ENCODE measurements around the gene TMEM38B. TPM values are rescaled to one million over a fixed set of nuclear protein-coding genes. Genes with fewer than 3 reads are reported as not detected.

The TMEM38B gene
- polyA plus RNA-seq, 4 donors = 2.9 to 44.6 (median 10.2) TPM

- Histone ChIP-seq H3K27ac (ENCODE audit: low read depth in 1 of 3, low read length in 2 of 3) (no peak overlapping the region), H3K27me3 (ENCODE audit: control insufficient read depth in 3 of 3, insufficient read depth in 3 of 3, low read length in 3 of 3) (peaks cover 0 to 10% (median 0%) of the 10 kb centered on the region in 3 donors), H3K4me1 (ENCODE audit: control insufficient read depth in 3 of 3, insufficient read depth in 2 of 3, low read depth in 1 of 3, low read length in 2 of 3) (peaks cover 0 to 6% (median 0%) of the 10 kb centered on the region in 3 donors), H3K9me3 (ENCODE audit: control insufficient read depth in 2 of 2, insufficient read depth in 1 of 2, low read depth in 1 of 2, low read length in 1 of 2) (no peaks in the 10 kb centered on the region), H3K4me3 (ENCODE audit: low read depth in 1 of 3, low read length in 3 of 3) (no peak overlapping the region), H3K36me3 (ENCODE audit: control insufficient read depth in 3 of 3, insufficient read depth in 2 of 3, low read depth in 1 of 3, low read length in 3 of 3) (no peaks in the 10 kb centered on the region)
- FAIRE-seq = no peak
- DNase-seq = no peak
- WGBS, 3 donors = 14 to 39% (median 26%) methylated on average over 2 of the region's 2 CpGs
Observed at GRCh38 chr9:105690742-105691141, 3.6 kb upstream of the TMEM38B start.

- Histone ChIP-seq H3K36me3 (ENCODE audit: control insufficient read depth in 3 of 3, insufficient read depth in 2 of 3, low read depth in 1 of 3, low read length in 3 of 3) (no peaks in the 10 kb centered on the region), H3K27me3 (ENCODE audit: control insufficient read depth in 3 of 3, insufficient read depth in 3 of 3, low read length in 3 of 3) (peaks cover 0 to 10% (median 0%) of the 10 kb centered on the region in 3 donors), H3K4me1 (ENCODE audit: control insufficient read depth in 3 of 3, insufficient read depth in 2 of 3, low read depth in 1 of 3, low read length in 2 of 3) (peaks cover 0 to 9% (median 0%) of the 10 kb centered on the region in 3 donors), H3K27ac (ENCODE audit: low read depth in 1 of 3, low read length in 2 of 3) (no peak overlapping the region), H3K4me3 (ENCODE audit: low read depth in 1 of 3, low read length in 3 of 3) (peak overlapping the region in 2 of 3 donors; percentile 62 to 84), H3K9me3 (ENCODE audit: control insufficient read depth in 2 of 2, insufficient read depth in 1 of 2, low read depth in 1 of 2, low read length in 1 of 2) (no peaks in the 10 kb centered on the region)
- WGBS, 3 donors = 2% methylated on average over 15 of the region's 15 CpGs
- FAIRE-seq (no peak), DNase-seq (peak in 1 of 2 donors; percentile 33)
Observed at GRCh38 chr9:105693435-105694189, 729 bp upstream of the TMEM38B start.

- H3K27me3 ChIP-seq (ENCODE audit: control insufficient read depth in 3 of 3, insufficient read depth in 3 of 3, low read length in 3 of 3) = peaks cover 0 to 10% (median 0%) of the 10 kb centered on the region in 3 donors
- peak overlapping the region; percentile 62 to 84 (median 83) for H3K4me3 ChIP-seq (ENCODE audit: low read depth in 1 of 3, low read length in 3 of 3)
- 0 to 1% (median 1%) methylated on average over 41 to 42 of the region's 42 CpGs for WGBS, 3 donors
- FAIRE-seq = no peak
- DNase-seq = peak; percentile 72 to 89
- no peaks in the 10 kb centered on the region for H3K36me3 ChIP-seq (ENCODE audit: control insufficient read depth in 3 of 3, insufficient read depth in 2 of 3, low read depth in 1 of 3, low read length in 3 of 3)
- peak overlapping the region in 2 of 3 donors; percentile 79 to 88 for H3K27ac ChIP-seq (ENCODE audit: low read depth in 1 of 3, low read length in 2 of 3)
- peaks cover 0 to 10% (median 0%) of the 10 kb centered on the region in 3 donors for H3K4me1 ChIP-seq (ENCODE audit: control insufficient read depth in 3 of 3, insufficient read depth in 2 of 3, low read depth in 1 of 3, low read length in 2 of 3)
- no peaks in the 10 kb centered on the region for H3K9me3 ChIP-seq (ENCODE audit: control insufficient read depth in 2 of 2, insufficient read depth in 1 of 2, low read depth in 1 of 2, low read length in 1 of 2)
Observed at GRCh38 chr9:105694848-105695581, 674 bp downstream of the TMEM38B start.

GRCh38 chr9:105696219-105696793 lies 2.0 kb downstream of the TMEM38B start:
- no peaks in the 10 kb centered on the region for H3K9me3 ChIP-seq (ENCODE audit: control insufficient read depth in 2 of 2, insufficient read depth in 1 of 2, low read depth in 1 of 2, low read length in 1 of 2)
- 94 to 97% (median 97%) methylated on average over 12 of the region's 12 CpGs for whole genome bisulfite sequencing, 3 donors
- FAIRE-seq (no peak), DNase-seq (no peak)
- peaks cover 0 to 10% (median 0%) of the 10 kb centered on the region in 3 donors for H3K27me3 ChIP-seq (ENCODE audit: control insufficient read depth in 3 of 3, insufficient read depth in 3 of 3, low read length in 3 of 3)
- H3K36me3 ChIP-seq (ENCODE audit: control insufficient read depth in 3 of 3, insufficient read depth in 2 of 3, low read depth in 1 of 3, low read length in 3 of 3) = no peaks in the 10 kb centered on the region
- no peak overlapping the region for H3K4me3 ChIP-seq (ENCODE audit: low read depth in 1 of 3, low read length in 3 of 3)
- H3K27ac ChIP-seq (ENCODE audit: low read depth in 1 of 3, low read length in 2 of 3) = no peak overlapping the region
- H3K4me1 ChIP-seq (ENCODE audit: control insufficient read depth in 3 of 3, insufficient read depth in 2 of 3, low read depth in 1 of 3, low read length in 2 of 3) = peaks cover 0 to 15% (median 0%) of the 10 kb centered on the region in 3 donors

GRCh38 chr9:105697871-105698270 lies 3.5 kb downstream of the TMEM38B start:
- Histone ChIP-seq H3K4me3 (ENCODE audit: low read depth in 1 of 3, low read length in 3 of 3) (no peak overlapping the region), H3K36me3 (ENCODE audit: control insufficient read depth in 3 of 3, insufficient read depth in 2 of 3, low read depth in 1 of 3, low read length in 3 of 3) (peaks cover 0 to 3% (median 0%) of the 10 kb centered on the region in 3 donors), H3K4me1 (ENCODE audit: control insufficient read depth in 3 of 3, insufficient read depth in 2 of 3, low read depth in 1 of 3, low read length in 2 of 3) (peaks cover 0 to 22% (median 0%) of the 10 kb centered on the region in 3 donors), H3K9me3 (ENCODE audit: control insufficient read depth in 2 of 2, insufficient read depth in 1 of 2, low read depth in 1 of 2, low read length in 1 of 2) (no peaks in the 10 kb centered on the region), H3K27ac (ENCODE audit: low read depth in 1 of 3, low read length in 2 of 3) (no peak overlapping the region), H3K27me3 (ENCODE audit: control insufficient read depth in 3 of 3, insufficient read depth in 3 of 3, low read length in 3 of 3) (peaks cover 0 to 5% (median 0%) of the 10 kb centered on the region in 3 donors)
- peak in 1 of 2 donors; percentile 37 for DNase-seq
- FAIRE-seq = no peak
- WGBS, 3 donors = 46 to 59% (median 56%) methylated on average over 4 of the region's 4 CpGs

- FAIRE-seq = no peak
- 89 to 98% (median 92%) methylated on average over 1 of the region's 1 CpG for WGBS, 3 donors
- Histone ChIP-seq H3K4me3 (ENCODE audit: low read depth in 1 of 3, low read length in 3 of 3) (no peak overlapping the region), H3K27me3 (ENCODE audit: control insufficient read depth in 3 of 3, insufficient read depth in 3 of 3, low read length in 3 of 3) (peaks cover 0 to 4% (median 0%) of the 10 kb centered on the region in 3 donors), H3K4me1 (ENCODE audit: control insufficient read depth in 3 of 3, insufficient read depth in 2 of 3, low read depth in 1 of 3, low read length in 2 of 3) (peaks cover 0 to 21% (median 0%) of the 10 kb centered on the region in 3 donors), H3K9me3 (ENCODE audit: control insufficient read depth in 2 of 2, insufficient read depth in 1 of 2, low read depth in 1 of 2, low read length in 1 of 2) (peaks cover 0 to 3% of the 10 kb centered on the region in 2 donors), H3K27ac (ENCODE audit: low read depth in 1 of 3, low read length in 2 of 3) (no peak overlapping the region), H3K36me3 (ENCODE audit: control insufficient read depth in 3 of 3, insufficient read depth in 2 of 3, low read depth in 1 of 3, low read length in 3 of 3) (peaks cover 0 to 5% (median 0%) of the 10 kb centered on the region in 3 donors)
- DNase-seq = no peak
Observed at GRCh38 chr9:105698348-105698870, 4.1 kb downstream of the TMEM38B start.

- Histone ChIP-seq H3K36me3 (ENCODE audit: control insufficient read depth in 3 of 3, insufficient read depth in 2 of 3, low read depth in 1 of 3, low read length in 3 of 3) (peaks cover 0 to 5% (median 0%) of the 10 kb centered on the region in 3 donors), H3K4me3 (ENCODE audit: low read depth in 1 of 3, low read length in 3 of 3) (no peak overlapping the region), H3K27me3 (ENCODE audit: control insufficient read depth in 3 of 3, insufficient read depth in 3 of 3, low read length in 3 of 3) (no peaks in the 10 kb centered on the region), H3K9me3 (ENCODE audit: control insufficient read depth in 2 of 2, insufficient read depth in 1 of 2, low read depth in 1 of 2, low read length in 1 of 2) (peaks cover 0 to 3% of the 10 kb centered on the region in 2 donors), H3K27ac (ENCODE audit: low read depth in 1 of 3, low read length in 2 of 3) (peak overlapping the region in 1 of 3 donors; percentile 68), H3K4me1 (ENCODE audit: control insufficient read depth in 3 of 3, insufficient read depth in 2 of 3, low read depth in 1 of 3, low read length in 2 of 3) (peaks cover 0 to 16% (median 0%) of the 10 kb centered on the region in 3 donors)
- WGBS, 3 donors = 13 to 35% (median 33%) methylated on average over 1 of the region's 1 CpG
- FAIRE-seq (no peak), DNase-seq (peak; percentile 20 to 82)
Observed at GRCh38 chr9:105700668-105701067, 6.3 kb downstream of the TMEM38B start.

- DNase-seq = no peak
- peak overlapping the region in 1 of 3 donors; percentile 68 for H3K27ac ChIP-seq (ENCODE audit: low read depth in 1 of 3, low read length in 2 of 3)
- peaks cover 0 to 16% (median 0%) of the 10 kb centered on the region in 3 donors for H3K4me1 ChIP-seq (ENCODE audit: control insufficient read depth in 3 of 3, insufficient read depth in 2 of 3, low read depth in 1 of 3, low read length in 2 of 3)
- no peak overlapping the region for H3K4me3 ChIP-seq (ENCODE audit: low read depth in 1 of 3, low read length in 3 of 3)
- peaks cover under 1 to 9% (median 2%) of the 10 kb centered on the region in 3 donors for H3K36me3 ChIP-seq (ENCODE audit: control insufficient read depth in 3 of 3, insufficient read depth in 2 of 3, low read depth in 1 of 3, low read length in 3 of 3)
- H3K27me3 ChIP-seq (ENCODE audit: control insufficient read depth in 3 of 3, insufficient read depth in 3 of 3, low read length in 3 of 3) = no peaks in the 10 kb centered on the region
- WGBS, 3 donors = 62 to 70% (median 62%) methylated on average over 2 of the region's 2 CpGs
- FAIRE-seq = no peak
- H3K9me3 ChIP-seq (ENCODE audit: control insufficient read depth in 2 of 2, insufficient read depth in 1 of 2, low read depth in 1 of 2, low read length in 1 of 2) = peaks cover 0 to 3% of the 10 kb centered on the region in 2 donors
Observed at GRCh38 chr9:105701145-105701544, 6.8 kb downstream of the TMEM38B start.
